ENCODE measurements around the gene LGALS9C.
"Not testable (repeated sequence)": the region's sequence is repeated elsewhere in the genome, so short reads cannot be mapped to it uniquely, and the experiment has no call there.

The LGALS9C gene

DNA sequence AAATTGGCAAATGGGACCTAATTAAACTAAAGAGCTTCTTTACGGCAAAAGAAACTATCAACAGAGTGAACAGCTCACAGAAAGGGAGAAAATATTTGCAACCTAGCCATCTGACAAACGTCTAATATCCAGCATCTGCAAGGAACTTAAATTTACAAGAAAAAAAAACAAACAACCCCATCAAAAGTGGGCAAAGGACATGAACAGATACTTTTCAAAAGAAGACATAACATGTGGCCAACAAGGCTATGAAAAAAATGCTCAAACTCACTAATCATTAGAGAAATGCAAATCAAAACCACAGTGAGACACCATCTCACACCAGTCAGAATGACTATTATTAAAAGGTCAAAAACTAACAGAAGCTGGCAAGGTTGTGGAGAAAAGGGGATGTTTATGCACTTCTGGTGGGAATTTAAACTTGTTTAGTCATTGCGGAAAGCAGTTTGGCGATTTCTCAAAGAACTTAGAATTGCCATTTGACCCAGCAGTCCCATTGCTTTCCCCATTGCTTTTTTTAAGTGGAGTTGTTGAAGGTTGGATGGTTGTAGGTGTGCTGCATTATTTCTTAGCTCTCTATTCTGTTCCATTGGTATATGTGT, 52.4 kb downstream of the LGALS9C start:
- DNase-seq (ENCODE audit: low read depth, low spot score) = not testable (repeated sequence)

DNA sequence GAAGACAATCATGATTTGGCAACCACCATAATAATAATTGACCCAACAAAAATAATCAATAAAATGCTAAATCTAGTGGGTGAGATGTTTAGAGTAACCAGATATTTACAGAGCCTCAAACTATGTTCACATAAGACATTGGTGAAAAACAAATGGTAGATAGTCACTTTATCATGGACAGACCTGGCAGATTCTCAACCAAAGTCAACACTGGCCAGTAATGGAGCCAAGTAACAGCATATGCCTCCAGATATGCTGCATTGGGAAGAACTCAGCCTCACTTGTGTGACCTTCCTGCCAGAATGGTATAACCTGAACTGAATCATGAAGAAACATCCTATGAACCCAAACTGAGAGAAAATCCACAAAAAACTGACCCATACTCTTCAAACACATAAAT, 53.8 kb downstream of the LGALS9C start:
- not testable (repeated sequence) for DNase-seq (ENCODE audit: low read depth, low spot score)

DNA sequence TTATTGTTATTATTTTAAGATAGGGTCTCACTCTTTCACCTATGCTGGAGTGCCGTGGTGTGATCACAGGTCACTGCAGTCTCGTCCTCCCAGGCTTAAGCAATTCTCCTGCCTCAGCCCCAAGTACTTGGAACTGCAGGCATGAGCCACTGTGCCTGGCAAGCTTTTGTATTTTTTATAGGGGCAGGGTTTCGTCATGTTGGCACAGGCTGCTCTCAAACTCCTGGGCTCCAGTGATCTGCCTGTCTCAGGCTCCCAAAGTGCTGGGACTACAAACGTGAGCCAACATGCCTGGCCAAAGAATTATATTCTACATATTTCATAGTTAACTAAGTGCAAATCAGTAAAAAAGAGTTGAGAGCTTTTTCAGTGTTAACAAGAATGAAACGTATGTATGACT, 65.6 kb downstream of the LGALS9C start:
- DNase-seq (ENCODE audit: low read depth, low spot score) = not testable (repeated sequence)

DNA sequence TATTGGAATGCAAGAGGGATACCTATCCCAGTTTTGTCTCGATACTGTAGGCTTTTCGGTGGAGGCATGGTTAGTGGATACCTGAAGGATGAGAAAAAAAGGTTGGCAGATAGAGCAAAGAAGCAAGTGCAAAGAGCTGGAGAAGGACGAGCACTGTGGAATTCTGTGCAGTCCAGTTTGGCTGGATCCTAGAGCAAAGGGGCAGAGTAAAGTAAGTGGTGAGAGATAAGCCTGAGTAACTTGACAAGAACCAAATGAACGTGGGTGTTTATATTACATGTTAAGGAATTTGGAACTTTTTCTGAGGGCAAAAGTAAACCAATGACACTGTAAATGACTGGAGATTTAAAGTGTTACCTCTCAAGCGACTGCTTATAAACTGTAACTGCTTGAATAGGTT, 66.3 kb downstream of the LGALS9C start:
- not testable (repeated sequence) for DNase-seq (ENCODE audit: low read depth, low spot score)

Data from activated naive CD8-positive, alpha-beta T cell treated with anti-CD3 and anti-CD28 coated beads, Interleukin-2, amount 50 U/mL, for 16 hours (primary cell).